GM23338 (cell line): Measurements from ENCODE around the gene RNF212B. TPM values are rescaled to one million over a fixed set of nuclear protein-coding genes. Genes with fewer than 3 reads are reported as not detected.

Experiments
- ATAC-seq: fragments of 200-7000 bp; cut with Tn5 transposase; 3 replicates; pipeline ENCODE4 v1.9.1; 2020
- DNase-seq: peaks from one replicate; pipeline ENCODE4 v3.0.0-alpha.2; 2015; ENCODE audit warnings: low spot score
- H2AFZ ChIP-seq: fragments of 200-600 bp; sonication (generic); 2 replicates; pipeline ENCODE4 v1.8.0; 2016; ENCODE audit warnings: antibody characterized with exemption, mild to moderate bottlenecking, moderate library complexity
- H3F3A ChIP-seq: fragments of 200-600 bp; sonication (generic); replicated peaks from 2 replicates; pipeline ENCODE4 v1.8.0; 2017; ENCODE audit warnings: antibody characterized with exemption, mixed run types, low read depth
- H3K27ac ChIP-seq: fragments of 200-600 bp; sonication (generic); 2 replicates; pipeline ENCODE4 v1.6.1; 2016; ENCODE audit warnings: low read depth
- H3K27me3 ChIP-seq: fragments of 200-600 bp; sonication (generic); 2 replicates; pipeline ENCODE4 v1.8.0; 2016; ENCODE audit warnings: mild to moderate bottlenecking, mixed run types, moderate library complexity; ENCODE audit not compliant: insufficient read depth
- H3K36me3 ChIP-seq: fragments of 200-600 bp; sonication (generic); 2 replicates; pipeline ENCODE4 v1.8.0; 2016; ENCODE audit warnings: mild to moderate bottlenecking; ENCODE audit not compliant: insufficient read depth
- H3K4me1 ChIP-seq: fragments of 200-600 bp; sonication (generic); 2 replicates; pipeline ENCODE4 v1.8.0; 2016; ENCODE audit warnings: mild to moderate bottlenecking, moderate library complexity; ENCODE audit not compliant: insufficient read depth
- H3K4me2 ChIP-seq: fragments of 200-600 bp; sonication (generic); 2 replicates; pipeline ENCODE4 v1.7.1; 2017; ENCODE audit warnings: mixed run types
- H3K4me3 ChIP-seq: fragments of 200-600 bp; sonication (generic); 2 replicates; pipeline ENCODE4 v1.6.1; 2016; ENCODE audit warnings: mixed run types
- H3K79me2 ChIP-seq: fragments of 200-600 bp; sonication (generic); replicated peaks from 2 replicates; pipeline ENCODE4 v1.8.0; 2017; ENCODE audit warnings: mild to moderate bottlenecking; ENCODE audit not compliant: insufficient read depth
- H3K9me2 ChIP-seq: fragments of 200-600 bp; sonication (generic); 2 replicates; pipeline ENCODE4 v1.8.0; 2017; ENCODE audit not compliant: insufficient read depth
- H4K20me1 ChIP-seq: fragments of 200-600 bp; sonication (generic); replicated peaks from 2 replicates; pipeline ENCODE4 v1.8.0; 2017; ENCODE audit warnings: mild to moderate bottlenecking; ENCODE audit not compliant: insufficient read depth
- H3K27ac Mint-ChIP-seq: 2 replicates; pipeline ENCODE4 v1.8.0; 2020; ENCODE audit warnings: inconsistent platforms, mild to moderate bottlenecking, moderate library complexity, mixed read lengths
- H3K27me3 Mint-ChIP-seq: 3 replicates; pipeline ENCODE4 v1.8.0; 2022; ENCODE audit warnings: low read depth, mild to moderate bottlenecking, moderate library complexity, mixed read lengths, inconsistent platforms; ENCODE audit not compliant: insufficient read depth, poor library complexity
- H3K36me3 Mint-ChIP-seq: 3 replicates; pipeline ENCODE4 v1.8.0; 2021; ENCODE audit warnings: low read depth, mild to moderate bottlenecking, inconsistent platforms, moderate library complexity, mixed read lengths
- H3K4me1 Mint-ChIP-seq: 3 replicates; pipeline ENCODE4 v1.8.0; 2020; ENCODE audit warnings: mild to moderate bottlenecking, inconsistent platforms, mixed read lengths
- H3K4me3 Mint-ChIP-seq: 3 replicates; pipeline ENCODE4 v1.8.0; 2021; ENCODE audit warnings: moderate library complexity, mild to moderate bottlenecking, inconsistent platforms, mixed read lengths
- H3K9me3 Mint-ChIP-seq: 3 replicates; pipeline ENCODE4 v1.8.0; 2020; ENCODE audit warnings: moderate library complexity, mild to moderate bottlenecking, inconsistent platforms, mixed read lengths
- CREB1 ChIP-seq: fragments of 250-450 bp; sonication (Bioruptor Pico); IDR thresholded peaks from 2 replicates; pipeline ENCODE4 v1.5.0; 2020; ENCODE audit warnings: low read depth, mild to moderate bottlenecking, moderate library complexity
- EZH2 ChIP-seq: fragments of 200-600 bp; sonication (generic); IDR thresholded peaks from one replicate; pipeline ENCODE4 v1.8.0; 2017; ENCODE audit warnings: antibody characterized with exemption, mild to moderate bottlenecking, low read depth; ENCODE audit not compliant: unreplicated experiment
- ZNF114 ChIP-seq: fragments of 250-450 bp; sonication (Bioruptor Pico); IDR thresholded peaks from 2 replicates; pipeline ENCODE4 v1.5.0; 2020; ENCODE audit warnings: mild to moderate bottlenecking, moderate library complexity
- polyA plus RNA-seq: library from polyadenylated mRNA; unstranded; fragments of >200 nt; fragmentation: Nextera tagmentation; extraction: Ambion mirVana; gene quantifications from 2 replicates; pipeline ENCODE4 v1.2.1, GENCODE V29; 2016
- total RNA-seq: library from RNA; depleted of rRNA; stranded (reverse); fragments of >200 nt; shearing (Covaris generic); gene quantifications from 2 replicates; pipeline ENCODE4 v1.2.3, GENCODE V29; 2014
- TF ChIP-seq, protein P1 (sequence below), 2 experiments: fragments of 200-600 bp in 1 of 2; sonication (generic) in 1 of 2; conservative IDR thresholded peaks; 2 replicates each; pipeline versions ENCODE4 v1.5.1 to v1.6.1; 2016 to 2017; ENCODE audit warnings: antibody characterized with exemption in 2 of 2, low read depth in 2 of 2, mild to moderate bottlenecking in 2 of 2, moderate library complexity in 1 of 2

Gene RNF212B
- total and polyA plus RNA-seq, 2 experiments from 2014 or later: not detected

DNA sequence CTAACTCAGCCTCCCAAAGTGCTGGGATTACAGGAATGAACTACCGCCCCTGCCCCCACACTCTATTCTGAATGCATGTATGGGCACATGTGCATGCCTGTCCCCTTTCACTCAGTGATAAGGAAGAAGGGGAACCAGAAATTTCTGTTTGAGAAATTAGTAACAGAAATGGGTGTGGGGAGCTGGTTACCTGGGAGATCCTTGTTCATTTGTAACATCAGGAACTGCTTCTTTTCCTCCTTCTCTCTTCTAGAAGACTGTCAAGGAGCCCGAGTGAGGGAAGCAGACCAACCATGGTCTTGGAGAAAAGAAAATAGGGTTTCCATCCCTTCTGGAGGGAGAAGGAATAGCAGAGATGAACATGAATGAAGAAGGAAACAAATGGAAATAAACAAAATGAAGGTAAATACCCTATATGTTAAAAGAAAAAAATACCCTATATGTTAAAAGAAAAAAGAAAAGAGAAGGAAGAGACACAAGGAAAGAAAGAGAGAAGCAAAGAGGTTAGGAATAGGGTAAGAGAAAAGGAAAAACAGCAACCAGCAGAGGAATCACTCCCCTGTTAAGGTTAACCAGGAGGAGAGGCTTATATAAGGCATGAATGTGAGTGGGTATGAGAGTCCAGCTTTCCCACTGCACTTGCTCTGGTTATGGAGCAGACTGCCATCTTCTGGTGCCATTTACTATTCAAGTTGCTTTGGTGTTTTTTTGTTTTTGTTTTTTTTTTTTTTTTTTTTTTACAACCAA is 61.6 kb downstream of the RNF212B start:
- no peaks in the 10 kb centered on the region for H3K9me2 ChIP-seq
- peaks cover 75% of the 10 kb centered on the region for H3K27me3 Mint-ChIP-seq
- DNase-seq (no peak), ATAC-seq (no peak)
- H3K4me3 ChIP-seq: no peak overlapping the region
- H3K27ac Mint-ChIP-seq: no peak overlapping the region
- H3K27ac ChIP-seq: no peak overlapping the region
- no peaks in the 10 kb centered on the region for H3K36me3 Mint-ChIP-seq
- H3K4me1 ChIP-seq: peaks cover 10% of the 10 kb centered on the region
- H4K20me1 ChIP-seq: peaks cover 14% of the 10 kb centered on the region
- H2AFZ ChIP-seq: no peak overlapping the region
- H3K9me3 Mint-ChIP-seq: no peaks in the 10 kb centered on the region; the same call in 2 of the 3 replicates
- H3K4me2 ChIP-seq: no peak overlapping the region
- peaks cover 8% of the 10 kb centered on the region; the same call in 1 of the 2 replicates for H3F3A ChIP-seq
- H3K4me3 Mint-ChIP-seq: no peak overlapping the region; the same call in 2 of the 3 replicates
- peaks cover 12% of the 10 kb centered on the region for H3K4me1 Mint-ChIP-seq
- no peaks in the 10 kb centered on the region for H3K79me2 ChIP-seq
- no peaks in the 10 kb centered on the region for H3K36me3 ChIP-seq
- peaks cover 83% of the 10 kb centered on the region for H3K27me3 ChIP-seq
- TF ChIP-seq, protein P1, sequence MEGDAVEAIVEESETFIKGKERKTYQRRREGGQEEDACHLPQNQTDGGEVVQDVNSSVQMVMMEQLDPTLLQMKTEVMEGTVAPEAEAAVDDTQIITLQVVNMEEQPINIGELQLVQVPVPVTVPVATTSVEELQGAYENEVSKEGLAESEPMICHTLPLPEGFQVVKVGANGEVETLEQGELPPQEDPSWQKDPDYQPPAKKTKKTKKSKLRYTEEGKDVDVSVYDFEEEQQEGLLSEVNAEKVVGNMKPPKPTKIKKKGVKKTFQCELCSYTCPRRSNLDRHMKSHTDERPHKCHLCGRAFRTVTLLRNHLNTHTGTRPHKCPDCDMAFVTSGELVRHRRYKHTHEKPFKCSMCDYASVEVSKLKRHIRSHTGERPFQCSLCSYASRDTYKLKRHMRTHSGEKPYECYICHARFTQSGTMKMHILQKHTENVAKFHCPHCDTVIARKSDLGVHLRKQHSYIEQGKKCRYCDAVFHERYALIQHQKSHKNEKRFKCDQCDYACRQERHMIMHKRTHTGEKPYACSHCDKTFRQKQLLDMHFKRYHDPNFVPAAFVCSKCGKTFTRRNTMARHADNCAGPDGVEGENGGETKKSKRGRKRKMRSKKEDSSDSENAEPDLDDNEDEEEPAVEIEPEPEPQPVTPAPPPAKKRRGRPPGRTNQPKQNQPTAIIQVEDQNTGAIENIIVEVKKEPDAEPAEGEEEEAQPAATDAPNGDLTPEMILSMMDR (conservative IDR thresholded peaks at IDR 0.05; ENCODE audit: low read depth in 2 of 2): peak in 1 of 2 experiments; percentile 51; a peak in 2 of 4 replicates
- no peak for TF ChIP-seq ZNF114 (CRISPR knock-in tag)

GRCh38 chr14:23299986-23300686 is 62.4 kb downstream of the RNF212B start:
- TF ChIP-seq CREB1 (CRISPR knock-in tag): no peak
- no peaks in the 10 kb centered on the region for H3K36me3 Mint-ChIP-seq
- H3K27ac Mint-ChIP-seq: no peak overlapping the region
- H3K27ac ChIP-seq: no peak overlapping the region
- peaks cover 84% of the 10 kb centered on the region for H3K27me3 ChIP-seq
- H3K4me1 Mint-ChIP-seq: peaks cover 6% of the 10 kb centered on the region
- H3K27me3 Mint-ChIP-seq: peaks cover 67% of the 10 kb centered on the region
- H2AFZ ChIP-seq: no peak overlapping the region
- peak overlapping the region; percentile 90 for H3K4me2 ChIP-seq
- peaks cover 10% of the 10 kb centered on the region for H3K4me1 ChIP-seq
- H3F3A ChIP-seq: peaks cover 8% of the 10 kb centered on the region; the same call in 1 of the 2 replicates
- no peaks in the 10 kb centered on the region for H3K9me2 ChIP-seq
- H3K9me3 Mint-ChIP-seq: no peaks in the 10 kb centered on the region; the same call in 2 of the 3 replicates
- no peaks in the 10 kb centered on the region for H3K79me2 ChIP-seq
- DNase-seq (no peak), ATAC-seq (no peak)
- H3K4me3 Mint-ChIP-seq: peak overlapping the region; percentile 88
- H3K36me3 ChIP-seq: no peaks in the 10 kb centered on the region
- H4K20me1 ChIP-seq: peaks cover 14% of the 10 kb centered on the region
- H3K4me3 ChIP-seq: peak overlapping the region; percentile 90

DNA sequence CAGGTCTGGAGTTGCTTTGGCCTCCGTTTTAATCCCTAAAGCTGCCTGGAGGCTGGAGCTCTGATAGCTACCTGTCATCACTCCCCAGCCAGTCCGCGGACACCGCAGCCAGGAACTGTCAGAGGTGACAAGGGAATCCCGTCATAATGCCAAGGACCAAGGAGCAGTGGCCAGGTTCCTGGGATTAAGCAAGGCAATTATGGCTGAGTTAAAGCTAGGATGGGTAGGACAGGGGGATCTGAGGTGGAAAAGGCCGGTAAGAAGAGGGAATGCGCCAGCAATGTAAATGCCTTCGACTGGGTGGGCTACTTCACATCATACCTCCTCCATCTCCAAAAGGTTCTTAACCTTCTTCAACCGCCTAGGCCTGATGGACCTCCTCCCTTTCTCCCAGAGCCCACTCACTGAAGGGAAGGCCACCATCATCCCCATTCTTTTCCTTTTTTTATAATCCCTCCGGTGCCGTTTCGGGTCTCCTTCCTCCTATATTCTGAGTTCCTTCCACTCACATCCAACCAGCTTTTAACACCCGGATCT is 63.0 kb downstream of the RNF212B start:
- ATAC-seq (no peak), DNase-seq (peak; percentile 12)
- peaks cover 8% of the 10 kb centered on the region for H4K20me1 ChIP-seq
- peaks cover 61% of the 10 kb centered on the region for H3K27me3 Mint-ChIP-seq
- no peak overlapping the region for H3K27ac Mint-ChIP-seq
- peaks cover 78% of the 10 kb centered on the region for H3K27me3 ChIP-seq
- no peak overlapping the region for H3K27ac ChIP-seq
- peaks cover 8% of the 10 kb centered on the region; the same call in 1 of the 2 replicates for H3F3A ChIP-seq
- peak overlapping the region; percentile 88 for H3K4me3 Mint-ChIP-seq
- no peaks in the 10 kb centered on the region; the same call in 2 of the 3 replicates for H3K9me3 Mint-ChIP-seq
- no peaks in the 10 kb centered on the region for H3K9me2 ChIP-seq
- peaks cover 14% of the 10 kb centered on the region for H3K4me1 ChIP-seq
- H3K4me3 ChIP-seq: peak overlapping the region; percentile 90
- H3K79me2 ChIP-seq: no peaks in the 10 kb centered on the region
- peak; percentile 34 for TF ChIP-seq EZH2
- no peak for TF ChIP-seq ZNF114 (CRISPR knock-in tag)
- H3K36me3 Mint-ChIP-seq: no peaks in the 10 kb centered on the region
- H3K4me2 ChIP-seq: peak overlapping the region; percentile 90
- H3K4me1 Mint-ChIP-seq: peaks cover 8% of the 10 kb centered on the region
- no peaks in the 10 kb centered on the region for H3K36me3 ChIP-seq
- H2AFZ ChIP-seq: no peak overlapping the region
